ENCODE measurements around the gene MASP2.

The MASP2 gene

GRCh38 chr1:11055676-11056075 lies 8.6 kb upstream of the MASP2 start:
- H3K9ac ChIP-seq (ENCODE audit: low read depth, low read length): no peak overlapping the region
- peaks cover 27% of the 10 kb centered on the region for H3K79me2 ChIP-seq (ENCODE audit: insufficient read depth, low read length)
- H4K20me1 ChIP-seq (ENCODE audit: insufficient read depth, low read length): peaks cover 31% of the 10 kb centered on the region; the same call in 1 of the 2 replicates
- DNase-seq: no peak
- H3K36me3 ChIP-seq (ENCODE audit: insufficient read depth, low read length): peaks cover 39% of the 10 kb centered on the region
- no peak overlapping the region for H3K4me3 ChIP-seq (ENCODE audit: low read depth in 1 of 2, low read length in 2 of 2)
- H3K4me1 ChIP-seq (ENCODE audit: insufficient read depth, low read length): peaks cover 22% of the 10 kb centered on the region
- no peak overlapping the region for H3K4me2 ChIP-seq (ENCODE audit: insufficient read depth, low read length)
- H3K9me3 ChIP-seq (ENCODE audit: insufficient read depth, low read length, severe bottlenecking): no peaks in the 10 kb centered on the region
- TF ChIP-seq EZH2 (IDR thresholded peaks at IDR 0.05; ENCODE audit: borderline replicate concordance, low read depth, low read length, severe bottlenecking) (no peak), CTCF (IDR thresholded peaks at IDR 0.05; ENCODE audit: borderline replicate concordance, extremely low read depth, low read length, poor library complexity, severe bottlenecking) (no peak)
- no peak for ATAC-seq (ENCODE audit: insufficient read depth, low read depth)
- no peak overlapping the region for H2AFZ ChIP-seq (ENCODE audit: low read depth, low read length)
- H3K27ac ChIP-seq (ENCODE audit: low read length): no peak overlapping the region
- H3K27me3 ChIP-seq (ENCODE audit: insufficient read depth, low read length, poor library complexity): no peaks in the 10 kb centered on the region

- DNase-seq (no peak), ATAC-seq (ENCODE audit: insufficient read depth, low read depth) (no peak)
- no peak overlapping the region for H3K27ac ChIP-seq (ENCODE audit: low read length)
- no peaks in the 10 kb centered on the region for H3K27me3 ChIP-seq (ENCODE audit: insufficient read depth, low read length, poor library complexity)
- no peak overlapping the region for H2AFZ ChIP-seq (ENCODE audit: low read depth, low read length)
- H3K9me3 ChIP-seq (ENCODE audit: insufficient read depth, low read length, severe bottlenecking): no peaks in the 10 kb centered on the region
- H3K79me2 ChIP-seq (ENCODE audit: insufficient read depth, low read length): peaks cover 20% of the 10 kb centered on the region
- H3K9ac ChIP-seq (ENCODE audit: low read depth, low read length): no peak overlapping the region
- peaks cover 31% of the 10 kb centered on the region; the same call in 1 of the 2 replicates for H4K20me1 ChIP-seq (ENCODE audit: insufficient read depth, low read length)
- TF ChIP-seq CTCF (IDR thresholded peaks at IDR 0.05; ENCODE audit: borderline replicate concordance, extremely low read depth, low read length, poor library complexity, severe bottlenecking) (no peak), EZH2 (IDR thresholded peaks at IDR 0.05; ENCODE audit: borderline replicate concordance, low read depth, low read length, severe bottlenecking) (no peak)
- H3K4me2 ChIP-seq (ENCODE audit: insufficient read depth, low read length): no peak overlapping the region
- H3K4me1 ChIP-seq (ENCODE audit: insufficient read depth, low read length): peaks cover 18% of the 10 kb centered on the region
- peaks cover 39% of the 10 kb centered on the region for H3K36me3 ChIP-seq (ENCODE audit: insufficient read depth, low read length)
- H3K4me3 ChIP-seq (ENCODE audit: low read depth in 1 of 2, low read length in 2 of 2): no peak overlapping the region
These were observed 7.6 kb upstream of the MASP2 start for GRCh38 chr1:11054666-11055065.

- no peak; the same call in 1 of the 3 replicates for ATAC-seq (ENCODE audit: insufficient read depth, low read depth)
- Histone ChIP-seq H3K4me2 (ENCODE audit: insufficient read depth, low read length) (no peak overlapping the region), H4K20me1 (ENCODE audit: insufficient read depth, low read length) (peaks cover 31% of the 10 kb centered on the region; the same call in 1 of the 2 replicates), H3K36me3 (ENCODE audit: insufficient read depth, low read length) (peaks cover 39% of the 10 kb centered on the region), H3K9ac (ENCODE audit: low read depth, low read length) (no peak overlapping the region), H3K4me1 (ENCODE audit: insufficient read depth, low read length) (peaks cover 17% of the 10 kb centered on the region), H2AFZ (ENCODE audit: low read depth, low read length) (no peak overlapping the region), H3K79me2 (ENCODE audit: insufficient read depth, low read length) (peaks cover 15% of the 10 kb centered on the region), H3K9me3 (ENCODE audit: insufficient read depth, low read length, severe bottlenecking) (no peaks in the 10 kb centered on the region), H3K4me3 (ENCODE audit: low read depth in 1 of 2, low read length in 2 of 2) (no peak overlapping the region), H3K27me3 (ENCODE audit: insufficient read depth, low read length, poor library complexity) (no peaks in the 10 kb centered on the region), H3K27ac (ENCODE audit: low read length) (no peak overlapping the region)
- no peak for DNase-seq
- no peak for TF ChIP-seq CTCF (IDR thresholded peaks at IDR 0.05; ENCODE audit: borderline replicate concordance, extremely low read depth, low read length, poor library complexity, severe bottlenecking)
- TF ChIP-seq EZH2 (IDR thresholded peaks at IDR 0.05; ENCODE audit: borderline replicate concordance, low read depth, low read length, severe bottlenecking): no peak
These were observed 7.1 kb upstream of the MASP2 start for GRCh38 chr1:11054181-11054580.

GRCh38 chr1:11053758-11054137 lies 6.7 kb upstream of the MASP2 start:
- Histone ChIP-seq H2AFZ (ENCODE audit: low read depth, low read length) (no peak overlapping the region), H3K27ac (ENCODE audit: low read length) (no peak overlapping the region), H3K9me3 (ENCODE audit: insufficient read depth, low read length, severe bottlenecking) (no peaks in the 10 kb centered on the region), H3K4me1 (ENCODE audit: insufficient read depth, low read length) (peaks cover 13% of the 10 kb centered on the region), H3K9ac (ENCODE audit: low read depth, low read length) (no peak overlapping the region), H3K4me3 (ENCODE audit: low read depth in 1 of 2, low read length in 2 of 2) (no peak overlapping the region), H4K20me1 (ENCODE audit: insufficient read depth, low read length) (peaks cover 31% of the 10 kb centered on the region; the same call in 1 of the 2 replicates), H3K36me3 (ENCODE audit: insufficient read depth, low read length) (peaks cover 36% of the 10 kb centered on the region), H3K27me3 (ENCODE audit: insufficient read depth, low read length, poor library complexity) (no peaks in the 10 kb centered on the region), H3K4me2 (ENCODE audit: insufficient read depth, low read length) (no peak overlapping the region), H3K79me2 (ENCODE audit: insufficient read depth, low read length) (peaks cover 11% of the 10 kb centered on the region)
- ATAC-seq (ENCODE audit: insufficient read depth, low read depth) (peak; percentile 66), DNase-seq (peak; percentile 62)
- TF ChIP-seq EZH2 (IDR thresholded peaks at IDR 0.05; ENCODE audit: borderline replicate concordance, low read depth, low read length, severe bottlenecking): no peak
- no peak for TF ChIP-seq CTCF (IDR thresholded peaks at IDR 0.05; ENCODE audit: borderline replicate concordance, extremely low read depth, low read length, poor library complexity, severe bottlenecking)

Data from DND-41 (cell line).